Superior temporal gyrus (tissue), 1 donor: ENCODE results near the gene GREM2.

ENCODE experiments used
- DNase-seq: peaks from one replicate; pipeline ENCODE4 v3.0.0-alpha.2; 2016; ENCODE audit errors: extremely low spot score

Gene GREM2

GRCh38 chr1:240611619-240612480 lies at the start of gene GREM2:
GREM2 (minus strand) TSS chr1:240612155; CDS start chr1:240493475, 118,680 bp downstream.
- DNase-seq, result peak; percentile 67

- DNase-seq, result no peak
Observed at GRCh38 chr1:240658312-240658960, 46.5 kb upstream of the GREM2 start.

DNA sequence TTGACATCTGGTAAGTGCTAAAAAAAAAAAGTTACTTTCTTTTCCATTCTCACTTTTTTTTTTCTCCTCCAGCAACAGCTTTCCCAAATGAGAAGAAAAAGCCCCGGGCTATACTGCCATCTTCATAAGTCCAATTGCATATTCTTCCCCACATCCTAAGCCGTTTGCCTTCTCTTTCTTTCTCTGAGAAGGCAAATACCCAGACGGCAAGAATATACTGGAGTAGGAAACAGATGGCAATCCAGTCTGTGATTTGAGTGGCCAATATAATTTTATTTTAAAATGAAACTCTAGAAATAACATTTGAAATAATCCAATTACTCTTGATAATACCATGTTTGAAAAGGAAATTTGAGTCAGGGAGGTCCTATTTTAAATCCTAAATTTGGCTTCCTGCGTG lies 44.6 kb upstream of the GREM2 start:
- DNase-seq, result no peak

DNA sequence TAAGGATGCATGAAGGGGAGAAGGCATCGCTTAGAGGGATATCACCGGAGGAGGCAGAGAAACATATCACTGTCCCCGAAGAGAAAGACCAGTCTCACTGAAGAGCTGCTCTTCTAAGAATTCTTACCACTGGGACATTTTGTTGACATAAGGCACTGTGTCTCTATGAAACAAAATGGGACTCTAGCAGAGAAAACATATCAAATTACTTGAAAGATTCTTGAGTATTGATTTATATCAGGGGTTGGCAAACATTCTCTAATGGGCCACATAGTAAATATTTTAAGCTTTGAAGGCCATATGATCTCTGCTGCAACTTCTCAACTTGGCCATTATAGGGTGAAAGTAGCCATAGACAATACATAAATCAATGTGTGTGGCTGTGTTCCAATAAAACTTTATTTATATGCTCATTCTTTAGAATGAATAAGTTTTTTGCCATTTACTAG lies 41.0 kb upstream of the GREM2 start:
- DNase-seq, result no peak

GRCh38 chr1:240652549-240652948 lies 40.6 kb upstream of the GREM2 start:
- no peak for DNase-seq

DNA sequence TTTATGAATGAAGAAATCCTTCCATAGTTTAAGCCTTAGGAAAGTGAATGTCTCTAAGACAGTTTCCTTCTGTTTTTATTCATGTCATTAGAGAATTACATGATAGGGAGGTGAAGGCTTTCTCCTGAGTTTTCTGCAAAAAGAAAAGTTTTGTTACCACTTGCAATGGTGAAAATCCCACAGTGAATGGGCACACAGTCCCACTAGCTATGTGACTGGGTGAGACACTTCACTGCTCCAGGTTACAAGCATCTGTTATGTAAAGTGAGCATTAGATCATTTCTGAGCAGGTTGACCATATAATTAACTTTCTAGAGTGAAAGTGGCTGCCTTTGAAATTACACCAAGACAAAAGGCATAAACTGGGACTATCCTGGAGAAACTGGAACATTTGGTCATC lies 38.9 kb upstream of the GREM2 start:
- DNase-seq, result no peak

GRCh38 chr1:240649733-240650721 lies 38.1 kb upstream of the GREM2 start:
- DNase-seq, result no peak

GRCh38 chr1:240646571-240647240 lies 34.8 kb upstream of the GREM2 start:
- no peak for DNase-seq

- no peak for DNase-seq
Observed at GRCh38 chr1:240644732-240645131, 32.8 kb upstream of the GREM2 start.

GRCh38 chr1:240635466-240636256 lies 23.7 kb upstream of the GREM2 start:
- DNase-seq, result no peak

- no peak for DNase-seq
Observed at GRCh38 chr1:240630409-240630808, 18.5 kb upstream of the GREM2 start.

DNA sequence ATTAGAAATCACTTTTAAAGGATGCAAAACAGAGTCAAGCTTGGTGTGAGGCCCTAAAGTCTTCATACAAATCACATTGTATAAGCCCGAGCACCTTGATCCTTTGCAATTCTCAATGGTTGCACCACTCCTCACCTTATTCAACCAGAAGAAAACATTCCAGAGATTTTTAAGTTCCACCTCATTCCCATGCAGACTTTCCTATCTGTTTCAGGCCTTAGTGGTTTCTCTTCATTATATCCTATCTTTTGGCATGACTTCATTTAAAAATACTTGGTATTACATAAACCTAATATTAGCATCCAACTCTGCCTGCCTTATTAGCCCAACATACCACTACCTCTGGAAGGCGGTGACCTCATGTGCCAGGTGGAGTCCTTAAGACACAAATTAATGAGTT lies 9.3 kb upstream of the GREM2 start:
- no peak for DNase-seq

GRCh38 chr1:240619906-240620621 lies 8.1 kb upstream of the GREM2 start:
- no peak for DNase-seq

DNA sequence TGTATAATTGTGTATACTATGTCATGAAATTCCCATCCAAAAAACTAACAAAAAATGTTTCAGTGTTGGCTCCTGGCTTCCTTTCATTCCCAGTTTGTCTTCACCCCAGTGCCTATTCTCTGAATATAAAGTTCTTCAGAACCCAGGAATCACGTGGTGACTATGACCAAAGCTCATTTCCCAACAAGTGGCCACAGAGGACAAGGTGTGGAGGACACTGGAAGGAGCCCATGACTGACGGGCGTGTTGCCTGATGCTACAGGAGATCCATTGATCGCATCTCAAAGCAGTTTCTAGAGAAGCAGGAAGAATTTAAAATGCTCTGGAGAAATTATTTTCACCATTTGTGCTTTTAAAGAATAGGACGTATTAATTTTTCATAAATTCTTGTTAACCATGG lies 7.4 kb upstream of the GREM2 start:
- DNase-seq, result no peak

GRCh38 chr1:240618946-240619345 lies 7.0 kb upstream of the GREM2 start:
- DNase-seq, result no peak

DNA sequence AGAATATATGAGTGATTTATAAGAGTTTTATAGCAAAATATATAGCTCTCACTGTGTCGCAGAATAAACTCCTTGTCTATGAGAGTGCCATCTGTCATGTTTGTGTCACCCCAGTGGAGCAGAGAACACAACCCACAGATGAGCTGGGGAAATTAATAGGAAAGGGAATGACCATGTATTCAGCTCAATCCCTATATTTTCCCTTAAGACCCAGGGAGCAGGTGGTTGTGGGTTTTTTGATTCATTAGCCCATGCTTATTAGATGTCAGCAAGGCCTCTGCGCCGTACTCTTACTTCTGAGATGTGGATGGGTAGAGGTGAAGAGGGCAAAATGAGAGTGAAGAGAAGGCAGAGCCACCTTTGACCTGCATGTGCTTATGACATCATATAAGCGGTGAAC lies 4.1 kb upstream of the GREM2 start:
- DNase-seq, result no peak

GRCh38 chr1:240613356-240614142 lies 1.6 kb upstream of the GREM2 start:
- DNase-seq, result no peak

- DNase-seq, result no peak
Observed at GRCh38 chr1:240612811-240613210, 856 bp upstream of the GREM2 start.

- no peak for DNase-seq
Observed at GRCh38 chr1:240611228-240611618, 732 bp downstream of the GREM2 start.
